HEK293T (cell line): ENCODE measurements around the gene HTR3D.
"Not testable (repeated sequence)": the region's sequence is repeated elsewhere in the genome, so short reads cannot be mapped to it uniquely, and the experiment has no call there.

ENCODE experiments used
- BHLHE40 ChIP-seq: fragments of 450-650 bp; IDR thresholded peaks from 2 replicates; pipeline ENCODE4 v1.6.1; 2016; ENCODE audit warnings: mild to moderate bottlenecking, moderate library complexity, borderline replicate concordance
- FOXK2 ChIP-seq: fragments of 450-650 bp; IDR thresholded peaks from 2 replicates; pipeline ENCODE4 v1.6.1; 2016; ENCODE audit warnings: mild to moderate bottlenecking
- FOXM1 ChIP-seq: fragments of 450-650 bp; IDR thresholded peaks from 2 replicates; pipeline ENCODE4 v1.6.1; 2017; ENCODE audit warnings: mild to moderate bottlenecking, borderline replicate concordance
- SP1 ChIP-seq: fragments of 450-650 bp; IDR thresholded peaks from 2 replicates; pipeline ENCODE4 v1.6.1; 2017
- TARDBP ChIP-seq: fragments of 450-650 bp; IDR thresholded peaks from 2 replicates; pipeline ENCODE4 v1.6.1; 2016
- TF ChIP-seq, protein P1 (sequence below): fragments of 450-650 bp; IDR thresholded peaks from 2 replicates; pipeline ENCODE4 v1.6.1; 2016

DNA sequence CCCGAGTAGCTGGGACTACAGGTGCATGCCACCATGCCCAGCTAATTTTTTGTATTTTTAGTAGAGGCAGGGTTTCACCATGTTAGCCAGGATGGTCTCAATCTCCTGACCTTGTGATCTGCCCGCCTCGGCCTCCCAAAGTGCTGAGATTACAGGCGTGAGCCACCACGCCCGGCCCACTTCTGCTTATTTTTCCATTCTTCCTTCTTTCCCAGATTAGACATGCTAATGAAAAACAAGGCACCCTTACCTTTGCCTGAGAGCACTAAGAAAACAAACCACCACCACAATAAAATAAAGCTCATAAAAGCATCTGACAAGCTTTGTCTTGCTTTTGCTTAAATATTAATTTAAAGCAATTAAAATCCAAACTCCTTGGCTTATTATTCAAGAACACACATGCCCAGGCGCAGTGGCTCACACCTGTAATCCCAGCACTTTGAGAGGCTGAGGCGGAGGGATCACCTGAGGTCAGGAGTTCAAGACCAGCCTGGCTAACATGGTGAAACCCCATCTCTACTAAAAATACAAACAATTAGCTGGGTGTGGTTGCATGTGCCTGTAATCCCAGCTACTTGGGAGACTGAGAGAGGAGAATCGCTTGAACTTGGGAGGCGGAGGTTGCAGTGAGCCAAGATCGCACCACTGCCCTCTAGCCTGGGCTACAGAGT lies 24.3 kb upstream of the HTR3D start:
- not testable (repeated sequence) for TF ChIP-seq FOXK2, TARDBP, SP1, BHLHE40, FOXM1
- TF ChIP-seq, protein P1, sequence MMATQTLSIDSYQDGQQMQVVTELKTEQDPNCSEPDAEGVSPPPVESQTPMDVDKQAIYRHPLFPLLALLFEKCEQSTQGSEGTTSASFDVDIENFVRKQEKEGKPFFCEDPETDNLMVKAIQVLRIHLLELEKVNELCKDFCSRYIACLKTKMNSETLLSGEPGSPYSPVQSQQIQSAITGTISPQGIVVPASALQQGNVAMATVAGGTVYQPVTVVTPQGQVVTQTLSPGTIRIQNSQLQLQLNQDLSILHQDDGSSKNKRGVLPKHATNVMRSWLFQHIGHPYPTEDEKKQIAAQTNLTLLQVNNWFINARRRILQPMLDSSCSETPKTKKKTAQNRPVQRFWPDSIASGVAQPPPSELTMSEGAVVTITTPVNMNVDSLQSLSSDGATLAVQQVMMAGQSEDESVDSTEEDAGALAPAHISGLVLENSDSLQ, result not testable (repeated sequence)
